IMR-90 (cell line): ENCODE data around the gene CRYBG2. TPM values are rescaled to one million over a fixed set of nuclear protein-coding genes. Genes with fewer than 3 reads are reported as not detected.

Experiments
- ATAC-seq: fragments of 200-7000 bp; cut with Tn5 transposase; 2 replicates; pipeline ENCODE4 v1.9.1; 2020; ENCODE audit warnings: low read depth, mild to moderate bottlenecking, moderate library complexity
- BruUV-seq: library from RNA; stranded (reverse); fragments of 400-500 nt; replicated peaks from 2 replicates; lab custom pipeline; 2021; lab: Mats Ljungman, UMichigan
- CTCF ChIA-PET: fragments of 300-600 bp; formaldehyde crosslinking; extraction: SDS; loops from one replicate; lab custom pipeline; 2021; ENCODE audit warnings: antibody characterized with exemption; lab: Yijun Ruan, JAX
- POLR2A ChIA-PET: fragments of 300-600 bp; sonication (Branson Sonifier 250); formaldehyde crosslinking; loops from one replicate; lab custom pipeline; 2022; ENCODE audit warnings: antibody characterized with exemption; ENCODE audit not compliant: unreplicated experiment; lab: Charles Lee
- DNase-seq: peaks from one replicate; pipeline ENCODE4 v3.0.0; 2013
- H2AFZ ChIP-seq: replicated peaks from 2 replicates; pipeline ENCODE3; 2013; ENCODE audit warnings: low read length, mild to moderate bottlenecking; ENCODE audit not compliant: poor library complexity
- H2AK5ac ChIP-seq: 2 replicates; pipeline ENCODE4 v1.6.1; 2013; ENCODE audit warnings: low read depth, low read length, inconsistent platforms
- H2AK9ac ChIP-seq: replicated peaks from 2 replicates; pipeline ENCODE3; 2013; ENCODE audit warnings: mild to moderate bottlenecking, low read depth, low read length, moderate library complexity; ENCODE audit not compliant: poor library complexity
- H2BK120ac ChIP-seq: 2 replicates; pipeline ENCODE4 v1.6.1; 2013; ENCODE audit warnings: low read depth, low read length, inconsistent platforms
- H2BK15ac ChIP-seq: 3 replicates; pipeline ENCODE4 v1.6.1; 2013; ENCODE audit warnings: low read depth, low read length, inconsistent platforms
- H2BK20ac ChIP-seq: 2 replicates; pipeline ENCODE4 v1.6.1; 2013; ENCODE audit warnings: low read depth, mild to moderate bottlenecking, inconsistent platforms, low read length, moderate library complexity
- H2BK5ac ChIP-seq: 2 replicates; pipeline ENCODE4 v1.6.1; 2013; ENCODE audit warnings: mild to moderate bottlenecking, low read depth, low read length, inconsistent platforms; ENCODE audit not compliant: poor library complexity, severe bottlenecking
- H3K14ac ChIP-seq: replicated peaks from 2 replicates; pipeline ENCODE4 v1.6.1; 2013; ENCODE audit warnings: low read depth, low read length, inconsistent platforms
- H3K18ac ChIP-seq: 2 replicates; pipeline ENCODE4 v1.6.1; 2013; ENCODE audit warnings: low read depth, low read length, control low read depth
- H3K23ac ChIP-seq: 2 replicates; pipeline ENCODE4 v1.6.1; 2013; ENCODE audit warnings: low read depth, low read length, inconsistent platforms
- H3K27ac ChIP-seq: 2 replicates; pipeline ENCODE4 v1.5.1; 2013; ENCODE audit warnings: mild to moderate bottlenecking, control low read depth, low read length; ENCODE audit not compliant: insufficient read depth
- H3K27me3 ChIP-seq: 2 replicates; pipeline ENCODE4 v1.6.1; 2013; ENCODE audit warnings: low read length; ENCODE audit not compliant: control insufficient read depth, insufficient read depth
- H3K36me3 ChIP-seq: 2 replicates; pipeline ENCODE4 v1.6.1; 2013; ENCODE audit warnings: low read length, mixed read lengths; ENCODE audit not compliant: control insufficient read depth, insufficient read depth
- H3K4ac ChIP-seq: 2 replicates; pipeline ENCODE4 v1.6.1; 2013; ENCODE audit warnings: low read depth, low read length, inconsistent platforms
- H3K4me1 ChIP-seq: 2 replicates; pipeline ENCODE4 v1.6.1; 2013; ENCODE audit warnings: low read length, mixed read lengths; ENCODE audit not compliant: control insufficient read depth, insufficient read depth
- H3K4me2 ChIP-seq: 2 replicates; pipeline ENCODE4 v1.6.1; 2013; ENCODE audit warnings: low read depth, mild to moderate bottlenecking, control low read depth, low read length, moderate library complexity
- H3K4me3 ChIP-seq: 2 replicates; pipeline ENCODE4 v1.5.1; 2013; ENCODE audit warnings: low read depth, mild to moderate bottlenecking, control low read depth, low read length, moderate library complexity; ENCODE audit not compliant: insufficient read depth
- H3K56ac ChIP-seq: 2 replicates; pipeline ENCODE4 v1.6.1; 2013; ENCODE audit warnings: low read length, inconsistent platforms; ENCODE audit not compliant: insufficient read depth; ENCODE audit errors: extremely low read depth
- H3K79me1 ChIP-seq, 2 experiments: 2 replicates each; pipeline ENCODE4 v1.6.1; 2013; ENCODE audit warnings: low read length in 2 of 2, inconsistent platforms in 1 of 2, low read depth in 1 of 2
- H3K9ac ChIP-seq: 2 replicates; pipeline ENCODE4 v1.6.1; 2013; ENCODE audit warnings: low read depth, low read length, control low read depth
- H3K9me1 ChIP-seq: 2 replicates; pipeline ENCODE4 v1.6.1; 2013; ENCODE audit warnings: low read length, inconsistent platforms; ENCODE audit not compliant: insufficient read depth
- H3K9me3 ChIP-seq: 2 replicates; pipeline ENCODE4 v1.6.1; 2013; ENCODE audit warnings: low read length; ENCODE audit not compliant: control insufficient read depth, insufficient read depth
- H4K20me1 ChIP-seq: 2 replicates; pipeline ENCODE4 v1.6.1; 2013; ENCODE audit warnings: low read length, inconsistent platforms; ENCODE audit not compliant: insufficient read depth
- H4K5ac ChIP-seq: 2 replicates; pipeline ENCODE4 v1.6.1; 2013; ENCODE audit warnings: mild to moderate bottlenecking, low read depth, low read length, control low read depth
- H4K8ac ChIP-seq, 2 experiments: 2 replicates each; pipeline ENCODE4 v1.6.1; 2013; ENCODE audit warnings: low read depth in 2 of 2, low read length in 2 of 2, control low read depth in 1 of 2, inconsistent platforms in 1 of 2
- H4K91ac ChIP-seq: 2 replicates; pipeline ENCODE4 v1.6.1; 2013; ENCODE audit warnings: low read depth, low read length, inconsistent platforms; ENCODE audit not compliant: insufficient read depth
- BHLHE40 ChIP-seq: fragments of 150-350 bp; IDR thresholded peaks from 2 replicates; pipeline ENCODE4 v1.6.1; 2016; ENCODE audit warnings: mild to moderate bottlenecking, low read depth, low read length
- CEBPB ChIP-seq: IDR thresholded peaks from 2 replicates; pipeline ENCODE4 v1.6.1; 2012; ENCODE audit warnings: low read depth, low read length, improper control_type of control experiment
- CHD1 ChIP-seq: IDR thresholded peaks from 2 replicates; pipeline ENCODE4 v1.6.1; 2012; ENCODE audit warnings: low read depth, low read length, improper control_type of control experiment
- FOS ChIP-seq: fragments of 150-350 bp; IDR thresholded peaks from 2 replicates; pipeline ENCODE4 v1.6.1; 2016; ENCODE audit warnings: low read depth, low read length
- MAFK ChIP-seq: IDR thresholded peaks from 2 replicates; pipeline ENCODE4 v1.6.1; 2012; ENCODE audit warnings: low read depth, low read length, improper control_type of control experiment
- MAZ ChIP-seq: IDR thresholded peaks from 2 replicates; pipeline ENCODE4 v1.6.1; 2012; ENCODE audit warnings: low read depth, mild to moderate bottlenecking, low read length, improper control_type of control experiment, moderate library complexity, borderline replicate concordance
- MXI1 ChIP-seq: IDR thresholded peaks from 2 replicates; pipeline ENCODE4 v1.6.1; 2012; ENCODE audit warnings: low read depth, mild to moderate bottlenecking, low read length, moderate library complexity, borderline replicate concordance
- NFE2L2 ChIP-seq: fragments of 150-350 bp; IDR thresholded peaks from 2 replicates; pipeline ENCODE4 v1.6.1; 2016; ENCODE audit warnings: low read depth, mild to moderate bottlenecking, low read length
- RAD21 ChIP-seq: IDR thresholded peaks from 2 replicates; pipeline ENCODE4 v1.6.1; 2012; ENCODE audit warnings: low read length, improper control_type of control experiment
- RFX5 ChIP-seq: IDR thresholded peaks from 2 replicates; pipeline ENCODE4 v1.8.0; 2012; ENCODE audit warnings: low read depth, mild to moderate bottlenecking, low read length, moderate library complexity
- WGBS, 2 experiments: methylation state at CpG; one replicate each; pipeline versions ENCODE4 v1.1.5 to v1.1.7; 2013; ENCODE audit warnings: missing lambda C conversion rate in 2 of 2; ENCODE audit not compliant: insufficient read length in 1 of 2; ENCODE audit errors: extremely low coverage in 2 of 2; 5-methylcytosine and 5-hydroxymethylcytosine counted together
- dilution Hi-C: fragments of 300-500 bp; cut with HindIII; formaldehyde crosslinking; loops from one replicate; pipeline ENCODE4 v1.14.3; 2018; ENCODE audit warnings: low sequenced_read_pairs; ENCODE audit not compliant: unreplicated experiment
- in situ Hi-C: fragments of 300-500 bp; cut with MboI; formaldehyde crosslinking; loops from 3 replicates; pipeline ENCODE4 v1.14.3; 2019; ENCODE audit warnings: low sequenced_read_pairs, inconsistent platforms, mixed read lengths
- intact Hi-C: fragments of 100-400 bp; cut with micrococcal nuclease; formaldehyde crosslinking; loops from 2 replicates; pipeline ENCODE4 v1.10.0; 2022
- polyA plus RNA-seq, 3 experiments: library from polyadenylated mRNA; depleted of rRNA; stranded (reverse); fragments of >200 nt; gene quantifications; 2 replicates each; pipeline ENCODE4 v1.2.3, GENCODE V29; 2012; ENCODE audit warnings: low replicate concordance in 1 of 3
- total RNA-seq: library from RNA; depleted of rRNA; stranded (reverse); fragments of >200 nt; gene quantifications from 2 replicates; pipeline ENCODE4 v1.2.3, GENCODE V29; 2012
- TF ChIP-seq, protein P1 (sequence below): fragments of 150-350 bp; IDR thresholded peaks from 2 replicates; pipeline ENCODE4 v1.6.1; 2016; ENCODE audit warnings: low read depth, mild to moderate bottlenecking, low read length, moderate library complexity, borderline replicate concordance

Gene CRYBG2
- total and polyA plus RNA-seq, 2 of the 4 experiments (the other 2 are of a cell fraction) = not detected

DNA sequence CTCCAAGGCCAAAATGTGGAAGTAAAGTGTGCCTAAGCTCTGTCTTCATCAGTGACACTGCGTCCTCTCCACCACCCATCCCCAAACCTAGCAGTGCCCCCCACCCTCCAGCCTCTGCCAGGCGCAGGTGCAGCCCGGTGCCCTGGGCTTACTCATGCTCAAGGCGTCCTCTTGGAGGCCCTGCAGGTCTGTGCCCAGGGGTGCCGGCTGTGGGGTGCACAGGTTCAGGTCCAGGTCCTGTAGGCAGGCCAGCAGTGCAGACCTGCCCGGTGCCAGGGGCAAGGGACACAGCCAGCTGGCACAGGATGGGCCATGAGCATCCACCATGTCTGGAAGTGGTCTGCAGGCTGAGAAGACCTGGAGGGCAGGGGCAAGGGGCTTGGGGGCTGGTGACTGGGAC lies 13.5 kb upstream of the CRYBG2 start:
- dilution Hi-C loops = no loop called here
- no TSS peak for BruUV-seq
- H3K79me1 ChIP-seq = no peaks in the 10 kb centered on the region
- H4K8ac ChIP-seq = no peak overlapping the region
- CTCF ChIA-PET = interaction anchor here (1.0 kb wide), 1 partner anchor 11 kb away, joined by 3 read pairs; no protein-coding TSS in a partner anchor
- no peaks in the 10 kb centered on the region for H3K4me1 ChIP-seq
- H3K9ac ChIP-seq = no peak overlapping the region
- no peaks in the 10 kb centered on the region for H3K36me3 ChIP-seq
- H3K4ac ChIP-seq = no peak overlapping the region
- intact Hi-C loops = no loop called here
- no peak overlapping the region for H3K18ac ChIP-seq
- no peak overlapping the region for H3K14ac ChIP-seq
- no peak overlapping the region for H2AK5ac ChIP-seq
- WGBS, 2 experiments = no CpG with 5 or more reads among the region's 6 CpGs
- POLR2A ChIA-PET = no interaction called here
- peaks cover 37% of the 10 kb centered on the region for H3K27me3 ChIP-seq
- H2AK9ac ChIP-seq = no peak overlapping the region
- no peak overlapping the region for H4K5ac ChIP-seq
- ATAC-seq (no peak), DNase-seq (no peak)
- H2BK120ac ChIP-seq = no peak overlapping the region
- no peaks in the 10 kb centered on the region for H3K9me1 ChIP-seq
- H3K4me3 ChIP-seq = no peak overlapping the region
- TF ChIP-seq FOS = no peak
- TF ChIP-seq MAFK = no peak
- no peak for TF ChIP-seq BHLHE40
- TF ChIP-seq CHD1 = no peak
- no peak for TF ChIP-seq RFX5
- TF ChIP-seq, protein P1, sequence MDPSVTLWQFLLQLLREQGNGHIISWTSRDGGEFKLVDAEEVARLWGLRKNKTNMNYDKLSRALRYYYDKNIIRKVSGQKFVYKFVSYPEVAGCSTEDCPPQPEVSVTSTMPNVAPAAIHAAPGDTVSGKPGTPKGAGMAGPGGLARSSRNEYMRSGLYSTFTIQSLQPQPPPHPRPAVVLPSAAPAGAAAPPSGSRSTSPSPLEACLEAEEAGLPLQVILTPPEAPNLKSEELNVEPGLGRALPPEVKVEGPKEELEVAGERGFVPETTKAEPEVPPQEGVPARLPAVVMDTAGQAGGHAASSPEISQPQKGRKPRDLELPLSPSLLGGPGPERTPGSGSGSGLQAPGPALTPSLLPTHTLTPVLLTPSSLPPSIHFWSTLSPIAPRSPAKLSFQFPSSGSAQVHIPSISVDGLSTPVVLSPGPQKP = no peak
- TF ChIP-seq NFE2L2 = no peak
- TF ChIP-seq MXI1 = no peak
- TF ChIP-seq RAD21 = no peak
- no peak for TF ChIP-seq CEBPB
- TF ChIP-seq MAZ = no peak
- no peak overlapping the region for H4K91ac ChIP-seq
- H3K9me3 ChIP-seq = peaks cover 5% of the 10 kb centered on the region
- H2BK15ac ChIP-seq = no peak overlapping the region
- no peak overlapping the region for H3K23ac ChIP-seq
- no peaks in the 10 kb centered on the region for H4K20me1 ChIP-seq
- no peak overlapping the region for H2BK5ac ChIP-seq
- no peak overlapping the region for H2AFZ ChIP-seq
- H3K4me2 ChIP-seq = no peak overlapping the region
- H2BK20ac ChIP-seq = no peak overlapping the region
- H3K27ac ChIP-seq = no peak overlapping the region
- no peak overlapping the region for H3K56ac ChIP-seq
- in situ Hi-C loops = no loop called here
